Measurements from ENCODE around the gene IRF6.

DNA sequence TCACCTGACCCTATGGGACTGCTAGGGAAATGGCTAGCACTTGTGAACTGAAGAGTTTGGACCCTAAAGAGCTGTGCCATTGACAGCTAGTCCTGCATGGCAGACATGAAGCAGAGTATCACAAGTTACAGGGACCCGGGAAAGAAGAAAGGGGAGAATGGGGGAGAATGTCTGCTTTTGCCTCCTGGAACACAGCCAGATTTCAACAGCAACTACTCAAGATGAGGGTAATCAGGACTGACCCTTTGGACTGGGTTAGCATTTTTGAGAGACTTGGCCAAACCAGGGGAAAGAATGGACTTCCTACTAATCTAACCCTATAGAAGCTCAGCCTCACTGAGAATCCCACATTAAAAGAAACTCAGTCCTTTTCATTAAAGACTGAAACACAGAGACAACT is 13.1 kb upstream of the IRF6 start:
- no peak for TF ChIP-seq CTCF (IDR thresholded peaks at IDR 0.05; ENCODE audit: low read length)
- TF ChIP-seq EZH2 (IDR thresholded peaks at IDR 0.05; ENCODE audit: borderline replicate concordance, low read length): no peak

Measured in OCI-LY1 (cell line).